PC-3 (cell line): ENCODE data around the gene RLIM. TPM values are rescaled to one million over a fixed set of nuclear protein-coding genes. Genes with fewer than 3 reads are reported as not detected.

Experiments
- ATAC-seq: fragments of 200-7000 bp; cut with Tn5 transposase; 2 replicates; pipeline ENCODE4 v1.9.1; 2020; ENCODE audit warnings: mild to moderate bottlenecking, moderate library complexity
- BruUV-seq: library from RNA; stranded (reverse); fragments of 400-500 nt; replicated peaks from 2 replicates; lab custom pipeline; 2021; lab: Mats Ljungman, UMichigan
- CTCF ChIA-PET: fragments of 300-600 bp; sonication (Branson Sonifier 250); formaldehyde crosslinking; loops from one replicate; lab custom pipeline; 2022; ENCODE audit warnings: antibody characterized with exemption; lab: Charles Lee
- POLR2A ChIA-PET: fragments of 300-600 bp; sonication (Branson Sonifier 250); formaldehyde crosslinking; loops from one replicate; lab custom pipeline; 2022; ENCODE audit warnings: antibody characterized with exemption; ENCODE audit not compliant: unreplicated experiment; lab: Charles Lee
- DNase-seq: peaks from one replicate; pipeline ENCODE4 v3.0.0-alpha.2; 2015
- H2AFZ ChIP-seq: fragments of 300-600 bp; sonication (generic); 2 replicates; pipeline ENCODE4 v1.6.0; 2016; ENCODE audit warnings: antibody characterized with exemption, low read length
- H3F3A ChIP-seq: fragments of 300-600 bp; sonication (generic); one replicate; pipeline ENCODE4 v1.6.0; 2017; ENCODE audit warnings: antibody characterized with exemption, low read length, control low read depth, mild to moderate bottlenecking; ENCODE audit not compliant: unreplicated experiment
- H3K27ac ChIP-seq: fragments of 300-600 bp; sonication (generic); 2 replicates; pipeline ENCODE4 v1.5.1; 2016; ENCODE audit warnings: mild to moderate bottlenecking, low read length
- H3K27me3 ChIP-seq: fragments of 300-600 bp; sonication (generic); 2 replicates; pipeline ENCODE4 v1.6.1; 2016; ENCODE audit warnings: low read length, mixed read lengths
- H3K36me3 ChIP-seq: fragments of 300-600 bp; sonication (generic); 2 replicates; pipeline ENCODE4 v1.6.1; 2016; ENCODE audit warnings: low read depth, mixed run types, low read length, mixed read lengths
- H3K4me1 ChIP-seq: fragments of 300-600 bp; sonication (generic); 2 replicates; pipeline ENCODE4 v1.5.1; 2016; ENCODE audit warnings: low read length; ENCODE audit not compliant: insufficient read depth
- H3K4me2 ChIP-seq: fragments of 300-600 bp; sonication (generic); 2 replicates; pipeline ENCODE4 v1.6.0; 2016; ENCODE audit warnings: low read length
- H3K4me3 ChIP-seq: fragments of 300-600 bp; sonication (generic); 2 replicates; pipeline ENCODE4 v1.5.1; 2016; ENCODE audit warnings: mild to moderate bottlenecking, low read length, mixed read lengths
- H3K79me2 ChIP-seq: fragments of 300-600 bp; sonication (generic); 2 replicates; pipeline ENCODE4 v1.6.1; 2017; ENCODE audit warnings: low read length, mixed read lengths
- H3K9ac ChIP-seq: fragments of 300-600 bp; sonication (generic); 2 replicates; pipeline ENCODE4 v1.6.0; 2016; ENCODE audit warnings: mild to moderate bottlenecking, low read length
- H3K9me2 ChIP-seq: fragments of 300-600 bp; sonication (generic); replicated peaks from 2 replicates; pipeline ENCODE4 v1.6.1; 2016; ENCODE audit warnings: mixed run types, low read length, mixed read lengths
- H3K9me3 ChIP-seq: fragments of 300-600 bp; sonication (generic); 2 replicates; pipeline ENCODE4 v1.6.1; 2016; ENCODE audit warnings: low read length, mixed read lengths
- H4K20me1 ChIP-seq: fragments of 300-600 bp; sonication (generic); 2 replicates; pipeline ENCODE4 v1.6.1; 2016; ENCODE audit warnings: low read length, mixed read lengths
- CTCF ChIP-seq: fragments of 300-600 bp; sonication (generic); conservative IDR thresholded peaks from 2 replicates; pipeline ENCODE4 v1.5.1; 2017; ENCODE audit warnings: antibody characterized with exemption, low read depth, mild to moderate bottlenecking, low read length
- EZH2 ChIP-seq: fragments of 300-600 bp; sonication (generic); IDR thresholded peaks from one replicate; pipeline ENCODE4 v1.6.1; 2017; ENCODE audit warnings: antibody characterized with exemption, mild to moderate bottlenecking, low read length; ENCODE audit not compliant: unreplicated experiment
- EZH2phosphoT487 ChIP-seq: fragments of 300-600 bp; sonication (generic); IDR thresholded peaks from 2 replicates; pipeline ENCODE4 v1.6.1; 2018; ENCODE audit warnings: mild to moderate bottlenecking, antibody characterized with exemption, low read length, borderline replicate concordance
- intact Hi-C: fragments of 100-400 bp; cut with micrococcal nuclease; formaldehyde crosslinking; loops from 2 replicates; pipeline ENCODE4 v1.9.0; 2023
- total RNA-seq: library from RNA; depleted of rRNA; stranded (reverse); fragments of >200 nt; gene quantifications from 2 replicates; pipeline ENCODE4 v1.2.3, GENCODE V29; 2014

Gene RLIM
- total RNA-seq, 1 experiment from 2014 or later = 37.5 TPM

GRCh38 chrX:74578137-74578536 is 36.3 kb downstream of the RLIM start:
- no peak for TF ChIP-seq CTCF
- TF ChIP-seq EZH2phosphoT487 = no peak
- no peak for TF ChIP-seq EZH2
- H3K9me2 ChIP-seq = no peaks in the 10 kb centered on the region
- no peaks in the 10 kb centered on the region for H3K79me2 ChIP-seq
- CTCF ChIA-PET = no interaction called here
- no peak overlapping the region for H3K9ac ChIP-seq
- no peaks in the 10 kb centered on the region for H3K27me3 ChIP-seq
- no peak overlapping the region for H3K4me3 ChIP-seq
- H4K20me1 ChIP-seq = no peaks in the 10 kb centered on the region
- no peak overlapping the region for H3K4me2 ChIP-seq
- H3F3A ChIP-seq = no peaks in the 10 kb centered on the region
- no peaks in the 10 kb centered on the region for H3K9me3 ChIP-seq
- ATAC-seq = no peak
- DNase-seq = no peak
- no peak overlapping the region for H3K27ac ChIP-seq
- no peaks in the 10 kb centered on the region for H3K36me3 ChIP-seq
- BruUV-seq = no TSS peak
- no peaks in the 10 kb centered on the region for H3K4me1 ChIP-seq
- POLR2A ChIA-PET = no interaction called here
- intact Hi-C loops = no loop called here
- H2AFZ ChIP-seq = no peak overlapping the region

GRCh38 chrX:74557378-74557777 is 57.0 kb downstream of the RLIM start:
- H3K27ac ChIP-seq = no peak overlapping the region
- CTCF ChIA-PET = no interaction called here
- no peak overlapping the region for H2AFZ ChIP-seq
- no peak overlapping the region for H3K4me3 ChIP-seq
- no TSS peak for BruUV-seq
- TF ChIP-seq EZH2phosphoT487 = no peak
- no peak for TF ChIP-seq CTCF
- no peak for TF ChIP-seq EZH2
- H3K36me3 ChIP-seq = no peaks in the 10 kb centered on the region
- H3F3A ChIP-seq = no peaks in the 10 kb centered on the region
- ATAC-seq (no peak), DNase-seq (no peak)
- no peak overlapping the region for H3K4me2 ChIP-seq
- no peaks in the 10 kb centered on the region for H4K20me1 ChIP-seq
- H3K4me1 ChIP-seq = no peaks in the 10 kb centered on the region
- no peaks in the 10 kb centered on the region for H3K9me3 ChIP-seq
- H3K9me2 ChIP-seq = no peaks in the 10 kb centered on the region
- H3K27me3 ChIP-seq = no peaks in the 10 kb centered on the region
- no peak overlapping the region for H3K9ac ChIP-seq
- POLR2A ChIA-PET = no interaction called here
- H3K79me2 ChIP-seq = no peaks in the 10 kb centered on the region
- intact Hi-C loops = no loop called here

- DNase-seq (no peak), ATAC-seq (no peak)
- no peak overlapping the region for H3K9ac ChIP-seq
- no peaks in the 10 kb centered on the region; the same call in 1 of the 2 replicates for H3K36me3 ChIP-seq
- ChIA-PET CTCF (no interaction called here), POLR2A (no interaction called here)
- TF ChIP-seq EZH2phosphoT487 = no peak
- no peak for TF ChIP-seq EZH2
- no peak for TF ChIP-seq CTCF
- no peak overlapping the region for H3K4me3 ChIP-seq
- no peaks in the 10 kb centered on the region for H3K9me3 ChIP-seq
- H3K27me3 ChIP-seq = no peaks in the 10 kb centered on the region
- H4K20me1 ChIP-seq = no peaks in the 10 kb centered on the region
- H2AFZ ChIP-seq = no peak overlapping the region
- no peaks in the 10 kb centered on the region for H3K9me2 ChIP-seq
- no peaks in the 10 kb centered on the region for H3K79me2 ChIP-seq
- BruUV-seq = no TSS peak
- H3K27ac ChIP-seq = no peak overlapping the region
- intact Hi-C loops = no loop called here
- H3K4me1 ChIP-seq = no peaks in the 10 kb centered on the region
- no peaks in the 10 kb centered on the region for H3F3A ChIP-seq
- H3K4me2 ChIP-seq = no peak overlapping the region
Observed at GRCh38 chrX:74551934-74552333, 62.5 kb downstream of the RLIM start.
